Naive thymus-derived CD4-positive, alpha-beta T cell (primary cell): Measurements from ENCODE around the gene DNAJC5. TPM values are rescaled to one million over a fixed set of nuclear protein-coding genes. Genes with fewer than 3 reads are reported as not detected.

Experiments
- ATAC-seq: fragments of 150-1000 bp; cut with Tn5 transposase; 2 replicates; pipeline ENCODE4 v1.10.0; 2021; ENCODE audit warnings: mild to moderate bottlenecking, moderate library complexity
- CTCF ChIA-PET: fragments of 350-600 bp; sonication (Branson Sonifier 250); formaldehyde crosslinking; loops from one replicate; lab custom pipeline; 2021; ENCODE audit warnings: antibody characterized with exemption; lab: Charles Lee
- POLR2A ChIA-PET: fragments of 350-600 bp; sonication (Branson Sonifier 250); formaldehyde crosslinking; loops from one replicate; lab custom pipeline; 2021; ENCODE audit warnings: antibody characterized with exemption, inconsistent platforms; lab: Charles Lee
- DNase-seq, 9 donors: peaks; one replicate each; pipeline versions ENCODE4 v3.0.0 to v3.0.0-alpha.2; 2020 to 2022; ENCODE audit warnings: mixed read lengths in 1 of 9
- H3K27ac ChIP-seq: one replicate; pipeline ENCODE4 v1.7.0; 2013; ENCODE audit warnings: mild to moderate bottlenecking, low read depth, low read length, moderate library complexity
- H3K27me3 ChIP-seq, 2 donors: one replicate each; pipeline ENCODE4 v1.7.0; 2013; ENCODE audit warnings: low read length in 2 of 2, mild to moderate bottlenecking in 2 of 2, moderate library complexity in 2 of 2; ENCODE audit not compliant: control insufficient read depth in 2 of 2, insufficient read depth in 2 of 2
- H3K36me3 ChIP-seq, 3 experiments: 1 replicate in 2 of 3; 2 replicates in 1 of 3; pipeline ENCODE4 v1.7.0; 2013; ENCODE audit warnings: low read length in 3 of 3, mild to moderate bottlenecking in 3 of 3, moderate library complexity in 1 of 3; ENCODE audit not compliant: insufficient read depth in 3 of 3, control insufficient read depth in 2 of 3
- H3K4me1 ChIP-seq, 2 donors: one replicate each; pipeline ENCODE4 v1.7.0; 2013; ENCODE audit warnings: low read length in 2 of 2, mild to moderate bottlenecking in 2 of 2, moderate library complexity in 1 of 2; ENCODE audit not compliant: control insufficient read depth in 2 of 2, insufficient read depth in 2 of 2
- H3K4me3 ChIP-seq: 2 replicates; pipeline ENCODE4 v1.7.0; 2013; ENCODE audit warnings: mild to moderate bottlenecking, low read length
- H3K9me3 ChIP-seq, 3 experiments: 1 replicate in 2 of 3; 2 replicates in 1 of 3; pipeline ENCODE4 v1.7.0; 2013; ENCODE audit warnings: low read length in 3 of 3; ENCODE audit not compliant: control insufficient read depth in 2 of 3
- H3K27ac Mint-ChIP-seq, 9 donors: one replicate each; pipeline ENCODE4 v1.8.0; 2020 to 2022; ENCODE audit warnings: mixed read lengths in 9 of 9, mild to moderate bottlenecking in 8 of 9, moderate library complexity in 5 of 9, inconsistent platforms in 2 of 9
- H3K27me3 Mint-ChIP-seq, 5 donors: one replicate each; pipeline ENCODE4 v1.8.0; 2021 to 2022; ENCODE audit warnings: mixed read lengths in 5 of 5, mild to moderate bottlenecking in 1 of 5
- H3K36me3 Mint-ChIP-seq, 5 donors: one replicate each; pipeline ENCODE4 v1.8.0; 2020 to 2022; ENCODE audit warnings: mixed read lengths in 5 of 5, mild to moderate bottlenecking in 3 of 5, inconsistent platforms in 1 of 5
- H3K4me1 Mint-ChIP-seq, 7 donors: one replicate each; pipeline ENCODE4 v1.8.0; 2020 to 2022; ENCODE audit warnings: mixed read lengths in 7 of 7, mild to moderate bottlenecking in 3 of 7, inconsistent platforms in 1 of 7
- H3K4me3 Mint-ChIP-seq, 10 donors: one replicate each; pipeline ENCODE4 v1.8.0; 2020 to 2022; ENCODE audit warnings: mild to moderate bottlenecking in 10 of 10, mixed read lengths in 10 of 10, moderate library complexity in 6 of 10, inconsistent platforms in 2 of 10
- H3K9me3 Mint-ChIP-seq, 11 donors: one replicate each; pipeline ENCODE4 v1.8.0; 2020 to 2022; ENCODE audit warnings: mixed read lengths in 11 of 11, mild to moderate bottlenecking in 4 of 11, inconsistent platforms in 1 of 11, moderate library complexity in 1 of 11
- intact Hi-C, 2 donors: fragments of 100-400 bp; cut with micrococcal nuclease; formaldehyde crosslinking; loops; one replicate each; pipeline ENCODE4 v1.15.1; 2023
- polyA plus RNA-seq, 2 donors: library from polyadenylated mRNA; unstranded; fragments of 300-500 nt; fragmentation: Illumina TruSeq; gene quantifications; one replicate each; pipeline ENCODE4 v1.2.3, GENCODE V29; 2021
- total RNA-seq, 6 experiments: library from RNA in 5 of 6; stranded (reverse) in 5 of 6; gene quantifications; 1 replicate in 5 of 6; 2 replicates in 1 of 6; pipeline ENCODE4 v1.2.3 and lab custom pipeline; 2021 to 2026

DNAJC5 gene
- total and polyA plus RNA-seq, 7 experiments from 2014 or later, result 7.5 to 56.8 (median 45.4) TPM

GRCh38 chr20:63964412-63964811 is 69.5 kb downstream of the DNAJC5 start:
- H3K9me3 Mint-ChIP-seq, result no peaks in the 10 kb centered on the region
- Histone ChIP-seq H3K27me3 (no peaks in the 10 kb centered on the region), H3K9me3 (peaks cover 0 to 9% (median 0%) of the 10 kb centered on the region in 3 experiments), H3K4me1 (peaks cover 3 to 9% of the 10 kb centered on the region in 2 donors), H3K36me3 (peaks cover 0 to 70% (median 6%) of the 10 kb centered on the region in 3 experiments), H3K27ac (no peak overlapping the region), H3K4me3 (no peak overlapping the region)
- H3K27ac Mint-ChIP-seq, result no peak overlapping the region
- intact Hi-C loops, result no loop called here
- CTCF ChIA-PET, result no interaction called here
- peaks cover 0 to 32% (median 0%) of the 10 kb centered on the region in 5 donors for H3K36me3 Mint-ChIP-seq
- H3K4me3 Mint-ChIP-seq, result no peak overlapping the region
- DNase-seq, result peak in 1 of 9 donors; percentile 6
- POLR2A ChIA-PET, result no interaction called here
- H3K27me3 Mint-ChIP-seq, result no peaks in the 10 kb centered on the region
- peaks cover 0 to 12% (median 11%) of the 10 kb centered on the region in 7 donors for H3K4me1 Mint-ChIP-seq
- no peak for ATAC-seq

- peaks cover 0 to 9% (median 0%) of the 10 kb centered on the region in 3 experiments for H3K9me3 ChIP-seq
- ATAC-seq (no peak), DNase-seq (peak in 1 of 9 donors; percentile 6)
- no peaks in the 10 kb centered on the region for H3K27me3 ChIP-seq
- Mint-ChIP-seq H3K27me3 (peaks cover 0 to 2% (median 0%) of the 10 kb centered on the region in 5 donors), H3K9me3 (no peaks in the 10 kb centered on the region), H3K4me3 (peak overlapping the region in 1 of 10 donors; percentile 16), H3K27ac (no peak overlapping the region), H3K36me3 (peaks cover 0 to 31% (median 0%) of the 10 kb centered on the region in 5 donors), H3K4me1 (peaks cover 0 to 17% (median 14%) of the 10 kb centered on the region in 7 donors)
- peaks cover 0 to 55% (median 6%) of the 10 kb centered on the region in 3 experiments for H3K36me3 ChIP-seq
- peaks cover 9% of the 10 kb centered on the region in 2 donors for H3K4me1 ChIP-seq
- H3K4me3 ChIP-seq, result no peak overlapping the region
- ChIA-PET CTCF (interaction anchor here (1.3 kb wide), 1 partner anchor 71 kb away, joined by 3 read pairs; no protein-coding TSS in a partner anchor), POLR2A (interaction anchor here (0.6 to 3.5 kb wide), 3 partner anchors 10 to 15 kb away, joined by 3 to 21 read pairs (median 3); partner anchors contain the start of gene UCKL1)
- no peak overlapping the region for H3K27ac ChIP-seq
- intact Hi-C loops, result no loop called here
Measured at GRCh38 chr20:63966172-63966943, 71.4 kb downstream of the DNAJC5 start.

GRCh38 chr20:63966944-63967322 is 72.0 kb downstream of the DNAJC5 start:
- POLR2A ChIA-PET, result interaction anchor here (0.6 to 3.5 kb wide), 3 partner anchors 10 to 15 kb away, joined by 3 to 21 read pairs (median 3); partner anchors contain the start of gene UCKL1
- H3K27me3 ChIP-seq, result no peaks in the 10 kb centered on the region
- H3K27ac ChIP-seq, result no peak overlapping the region
- Mint-ChIP-seq H3K4me1 (peaks cover 0 to 17% (median 13%) of the 10 kb centered on the region in 7 donors), H3K36me3 (peaks cover 0 to 31% (median 0%) of the 10 kb centered on the region in 5 donors), H3K27ac (peak overlapping the region in 1 of 9 donors; percentile 17), H3K4me3 (peak overlapping the region in 2 of 10 donors; percentile 10 to 12), H3K9me3 (no peaks in the 10 kb centered on the region), H3K27me3 (peaks cover 0 to 2% (median 0%) of the 10 kb centered on the region in 5 donors)
- CTCF ChIA-PET, result interaction anchor here (1.3 kb wide), 1 partner anchor 70 kb away, joined by 3 read pairs; no protein-coding TSS in a partner anchor
- H3K9me3 ChIP-seq, result peaks cover 0 to 9% (median 0%) of the 10 kb centered on the region in 3 experiments
- DNase-seq, result no peak
- H3K4me1 ChIP-seq, result peaks cover 9% of the 10 kb centered on the region in 2 donors
- intact Hi-C loops, result no loop called here
- peaks cover 0 to 50% (median 6%) of the 10 kb centered on the region in 3 experiments for H3K36me3 ChIP-seq
- no peak overlapping the region for H3K4me3 ChIP-seq
- ATAC-seq, result no peak

GRCh38 chr20:63967330-63968135 is 72.6 kb downstream of the DNAJC5 start:
- peaks cover 9% of the 10 kb centered on the region in 2 donors for H3K4me1 ChIP-seq
- Mint-ChIP-seq H3K27ac (peak overlapping the region in 6 of 9 donors; percentile 71 to 91 (median 87)), H3K4me1 (peaks cover 0 to 23% (median 17%) of the 10 kb centered on the region in 7 donors), H3K9me3 (no peaks in the 10 kb centered on the region), H3K4me3 (peak overlapping the region in 7 of 10 donors; percentile 12 to 91 (median 82)), H3K27me3 (peaks cover 0 to 2% (median 0%) of the 10 kb centered on the region in 5 donors), H3K36me3 (peaks cover 0 to 29% (median 0%) of the 10 kb centered on the region in 5 donors)
- ATAC-seq, result no peak
- H3K9me3 ChIP-seq, result peaks cover 0 to 9% (median 0%) of the 10 kb centered on the region in 3 experiments
- H3K27ac ChIP-seq, result peak overlapping the region; percentile 80
- no peaks in the 10 kb centered on the region for H3K27me3 ChIP-seq
- intact Hi-C loops, result no loop called here
- H3K4me3 ChIP-seq, result no peak overlapping the region
- ChIA-PET POLR2A (interaction anchor here (0.6 to 3.5 kb wide), 7 partner anchors 8 to 16 kb away, joined by 3 to 21 read pairs (median 4); partner anchors contain the start of genes PRPF6 and UCKL1), CTCF (interaction anchor here (1.3 kb wide), 1 partner anchor 70 kb away, joined by 3 read pairs; no protein-coding TSS in a partner anchor)
- H3K36me3 ChIP-seq, result peaks cover 0 to 44% (median 6%) of the 10 kb centered on the region in 3 experiments
- peak in 1 of 9 donors; percentile 3 for DNase-seq

GRCh38 chr20:63968136-63968927 is 73.4 kb downstream of the DNAJC5 start:
- Histone ChIP-seq H3K27ac (peak overlapping the region; percentile 80), H3K27me3 (no peaks in the 10 kb centered on the region), H3K4me3 (peak overlapping the region; percentile 70), H3K4me1 (peaks cover 9% of the 10 kb centered on the region in 2 donors), H3K36me3 (peaks cover 0 to 36% (median 6%) of the 10 kb centered on the region in 3 experiments), H3K9me3 (peaks cover 0 to 9% (median 0%) of the 10 kb centered on the region in 3 experiments)
- intact Hi-C loops, result no loop called here
- ChIA-PET CTCF (interaction anchor here (1.2 kb wide), 1 partner anchor 12 kb away, joined by 5 read pairs; the partner anchor contains the start of genes PRPF6 and SAMD10), POLR2A (interaction anchor here (0.9 to 3.5 kb wide), 6 partner anchors 9 to 72 kb away, joined by 3 to 21 read pairs (median 4); partner anchors contain the start of genes PRPF6 and UCKL1)
- DNase-seq (peak in 2 of 9 donors; percentile 8 to 23), ATAC-seq (no peak)
- Mint-ChIP-seq H3K4me1 (peaks cover 0 to 31% (median 24%) of the 10 kb centered on the region in 7 donors), H3K9me3 (no peaks in the 10 kb centered on the region), H3K4me3 (peak overlapping the region; percentile 73 to 91 (median 83)), H3K27ac (peak overlapping the region; percentile 59 to 91 (median 86)), H3K27me3 (peaks cover 0 to 2% (median 0%) of the 10 kb centered on the region in 5 donors), H3K36me3 (peaks cover 0 to 29% (median 0%) of the 10 kb centered on the region in 5 donors)
